Transverse colon (tissue), 4 donors: ENCODE measurements around the gene TOMM34.

Source experiments
- CTCF ChIP-seq, 5 experiments: fragments of 200-600 bp in 3 of 5; fragments of 450-650 bp in 2 of 5; sonication (generic) in 3 of 5; IDR thresholded peaks; 1 replicate in 2 of 5; 2 replicates in 3 of 5; pipeline ENCODE4 v1.5.1; 2016 to 2017; ENCODE audit warnings: antibody characterized with exemption in 5 of 5, inconsistent platforms in 3 of 5, mild to moderate bottlenecking in 2 of 5, moderate library complexity in 1 of 5
- POLR2A ChIP-seq: fragments of 450-650 bp; IDR thresholded peaks from one replicate; pipeline ENCODE4 v1.6.1; 2016; ENCODE audit warnings: antibody characterized with exemption, mild to moderate bottlenecking, moderate library complexity
- POLR2AphosphoS5 ChIP-seq, 3 donors: sonication (generic); formaldehyde crosslinking; IDR thresholded peaks; one replicate each; pipeline ENCODE4 v1.6.1; 2016; ENCODE audit warnings: antibody characterized with exemption in 3 of 3

GRCh38 chr20:44918342-44918741 is 41.9 kb downstream of the TOMM34 start:
- TF ChIP-seq CTCF (IDR thresholded peaks at IDR 0.05) (no peak), POLR2AphosphoS5 (IDR thresholded peaks at IDR 0.05) (no peak), POLR2A (no peak)
